Loucy (cell line): Measurements from ENCODE around the gene MSANTD1.

ENCODE experiments used
- H2AFZ ChIP-seq: fragments of 200-600 bp; sonication (generic); 2 replicates; pipeline ENCODE4 v1.6.0; 2016; ENCODE audit warnings: antibody characterized with exemption, mild to moderate bottlenecking, low read length, moderate library complexity
- H3F3A ChIP-seq: fragments of 200-600 bp; 2 replicates; pipeline ENCODE4 v1.6.0; 2016; ENCODE audit warnings: antibody characterized with exemption, low read depth, mild to moderate bottlenecking
- H3K27me3 ChIP-seq: fragments of 200-600 bp; sonication (generic); 2 replicates; pipeline ENCODE4 v1.6.1; 2014; ENCODE audit warnings: low read length, mild to moderate bottlenecking; ENCODE audit not compliant: insufficient read depth, poor library complexity, severe bottlenecking
- H3K36me3 ChIP-seq: fragments of 200-600 bp; sonication (generic); 2 replicates; pipeline ENCODE4 v1.6.1; 2016; ENCODE audit warnings: low read length; ENCODE audit not compliant: insufficient read depth
- H3K4me1 ChIP-seq: fragments of 200-600 bp; sonication (generic); 2 replicates; pipeline ENCODE4 v1.5.1; 2014; ENCODE audit warnings: low read length, mild to moderate bottlenecking; ENCODE audit not compliant: insufficient read depth, poor library complexity, severe bottlenecking
- H3K4me2 ChIP-seq: fragments of 200-600 bp; sonication (generic); 2 replicates; pipeline ENCODE4 v1.6.0; 2014; ENCODE audit warnings: antibody characterized with exemption, low read length, low read depth, mild to moderate bottlenecking; ENCODE audit not compliant: poor library complexity, severe bottlenecking
- H3K4me3 ChIP-seq: fragments of 200-600 bp; sonication (generic); 2 replicates; pipeline ENCODE4 v1.5.1; 2014; ENCODE audit warnings: low read length, mild to moderate bottlenecking, mixed read lengths; ENCODE audit not compliant: poor library complexity, severe bottlenecking
- H3K79me2 ChIP-seq: fragments of 200-600 bp; sonication (generic); 2 replicates; pipeline ENCODE4 v1.6.1; 2014; ENCODE audit warnings: low read length; ENCODE audit not compliant: insufficient read depth
- H3K9ac ChIP-seq: fragments of 200-600 bp; sonication (generic); 2 replicates; pipeline ENCODE4 v1.6.0; 2014; ENCODE audit warnings: mild to moderate bottlenecking, low read depth, low read length, moderate library complexity; ENCODE audit not compliant: poor library complexity, severe bottlenecking
- H3K9me2 ChIP-seq: fragments of 200-600 bp; sonication (generic); replicated peaks from 2 replicates; pipeline ENCODE4 v1.6.1; 2016; ENCODE audit warnings: low read depth, low read length, mixed read lengths
- H3K9me3 ChIP-seq: fragments of 200-600 bp; sonication (generic); 2 replicates; pipeline ENCODE4 v1.6.1; 2014; ENCODE audit warnings: mild to moderate bottlenecking, antibody characterized with exemption, low read length, low read depth; ENCODE audit not compliant: insufficient read depth
- H4K20me1 ChIP-seq: fragments of 200-600 bp; sonication (generic); 2 replicates; pipeline ENCODE4 v1.6.0; 2014; ENCODE audit warnings: antibody characterized with exemption, low read length, mild to moderate bottlenecking; ENCODE audit not compliant: insufficient read depth, poor library complexity, severe bottlenecking
- CTCF ChIP-seq: fragments of 200-600 bp; sonication (generic); conservative IDR thresholded peaks from 2 replicates; pipeline ENCODE4 v1.5.1; 2014; ENCODE audit warnings: mild to moderate bottlenecking, antibody characterized with exemption, low read length
- EZH2phosphoT487 ChIP-seq: fragments of 200-600 bp; IDR thresholded peaks from 2 replicates; pipeline ENCODE4 v1.6.1; 2018; ENCODE audit warnings: antibody characterized with exemption, mild to moderate bottlenecking, moderate library complexity, borderline replicate concordance

MSANTD1 gene

DNA sequence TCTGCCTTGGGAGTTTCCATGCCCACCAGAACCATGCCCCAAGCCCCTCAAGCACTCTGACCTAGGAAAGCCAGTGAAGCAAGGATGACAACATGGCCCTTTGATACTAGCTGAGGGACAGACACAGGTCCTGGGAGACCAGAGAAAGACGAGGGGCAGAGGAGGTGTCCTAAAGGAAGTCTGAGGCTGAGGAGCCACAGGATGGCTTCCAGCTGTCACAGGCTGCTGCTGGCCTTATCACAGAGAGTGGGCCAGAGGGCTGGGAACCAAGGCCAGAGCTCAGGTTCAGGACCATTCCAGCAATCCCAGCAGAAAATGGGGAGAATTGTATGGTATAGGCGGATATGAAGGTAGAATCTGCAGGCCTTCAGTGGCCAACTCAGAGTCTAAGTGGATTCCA is 31.7 kb upstream of the MSANTD1 start:
- H3K9ac ChIP-seq: no peak overlapping the region
- peaks cover 9% of the 10 kb centered on the region for H3K4me1 ChIP-seq
- no peaks in the 10 kb centered on the region for H3F3A ChIP-seq
- H4K20me1 ChIP-seq: no peaks in the 10 kb centered on the region
- H3K4me2 ChIP-seq: no peak overlapping the region
- H3K36me3 ChIP-seq: peaks cover 73% of the 10 kb centered on the region; the same call in 1 of the 2 replicates
- no peak overlapping the region for H2AFZ ChIP-seq
- no peaks in the 10 kb centered on the region for H3K9me3 ChIP-seq
- TF ChIP-seq EZH2phosphoT487: no peak
- TF ChIP-seq CTCF: no peak
- H3K9me2 ChIP-seq: no peaks in the 10 kb centered on the region
- H3K27me3 ChIP-seq: no peaks in the 10 kb centered on the region
- H3K79me2 ChIP-seq: no peaks in the 10 kb centered on the region
- H3K4me3 ChIP-seq: no peak overlapping the region

GRCh38 chr4:3217771-3218170 is 31.2 kb upstream of the MSANTD1 start:
- Histone ChIP-seq H4K20me1 (no peaks in the 10 kb centered on the region), H3K36me3 (peaks cover 73% of the 10 kb centered on the region; the same call in 1 of the 2 replicates)

GRCh38 chr4:3218824-3219760 is 29.9 kb upstream of the MSANTD1 start:
- H3K4me2 ChIP-seq: no peak overlapping the region
- no peaks in the 10 kb centered on the region for H3K9me2 ChIP-seq
- no peaks in the 10 kb centered on the region for H3K27me3 ChIP-seq
- H3K4me3 ChIP-seq: no peak overlapping the region
- H3K9ac ChIP-seq: peak overlapping the region; percentile 31
- H4K20me1 ChIP-seq: no peaks in the 10 kb centered on the region
- TF ChIP-seq EZH2phosphoT487: no peak
- no peak for TF ChIP-seq CTCF
- no peak overlapping the region for H2AFZ ChIP-seq
- H3K36me3 ChIP-seq: peaks cover 70% of the 10 kb centered on the region; the same call in 1 of the 2 replicates
- no peaks in the 10 kb centered on the region for H3K9me3 ChIP-seq
- H3K4me1 ChIP-seq: peaks cover 9% of the 10 kb centered on the region
- no peaks in the 10 kb centered on the region for H3K79me2 ChIP-seq
- H3F3A ChIP-seq: no peaks in the 10 kb centered on the region

More at GRCh38 chr4:3217771-3218170, 31.2 kb upstream of the MSANTD1 start:
- H2AFZ ChIP-seq: no peak overlapping the region
- H3K4me3 ChIP-seq: no peak overlapping the region
- no peaks in the 10 kb centered on the region for H3K79me2 ChIP-seq
- no peak overlapping the region for H3K9ac ChIP-seq
- no peak overlapping the region for H3K4me2 ChIP-seq
- no peaks in the 10 kb centered on the region for H3K27me3 ChIP-seq
- no peaks in the 10 kb centered on the region for H3K9me3 ChIP-seq
- TF ChIP-seq CTCF (no peak), EZH2phosphoT487 (no peak)
- H3K9me2 ChIP-seq: no peaks in the 10 kb centered on the region
- H3F3A ChIP-seq: no peaks in the 10 kb centered on the region
- peaks cover 9% of the 10 kb centered on the region for H3K4me1 ChIP-seq
